GM23338 (cell line): Measurements from ENCODE around the gene LRP11. TPM values are rescaled to one million over a fixed set of nuclear protein-coding genes. Genes with fewer than 3 reads are reported as not detected.

Experiments used
- ATAC-seq: fragments of 200-7000 bp; cut with Tn5 transposase; 3 replicates; pipeline ENCODE4 v1.9.1; 2020
- DNase-seq: peaks from one replicate; pipeline ENCODE4 v3.0.0-alpha.2; 2015; ENCODE audit warnings: low spot score
- H2AFZ ChIP-seq: fragments of 200-600 bp; sonication (generic); 2 replicates; pipeline ENCODE4 v1.8.0; 2016; ENCODE audit warnings: antibody characterized with exemption, mild to moderate bottlenecking, moderate library complexity
- H3F3A ChIP-seq: fragments of 200-600 bp; sonication (generic); replicated peaks from 2 replicates; pipeline ENCODE4 v1.8.0; 2017; ENCODE audit warnings: antibody characterized with exemption, mixed run types, low read depth
- H3K27ac ChIP-seq: fragments of 200-600 bp; sonication (generic); 2 replicates; pipeline ENCODE4 v1.6.1; 2016; ENCODE audit warnings: low read depth
- H3K27me3 ChIP-seq: fragments of 200-600 bp; sonication (generic); 2 replicates; pipeline ENCODE4 v1.8.0; 2016; ENCODE audit warnings: mild to moderate bottlenecking, mixed run types, moderate library complexity; ENCODE audit not compliant: insufficient read depth
- H3K36me3 ChIP-seq: fragments of 200-600 bp; sonication (generic); 2 replicates; pipeline ENCODE4 v1.8.0; 2016; ENCODE audit warnings: mild to moderate bottlenecking; ENCODE audit not compliant: insufficient read depth
- H3K4me1 ChIP-seq: fragments of 200-600 bp; sonication (generic); 2 replicates; pipeline ENCODE4 v1.8.0; 2016; ENCODE audit warnings: mild to moderate bottlenecking, moderate library complexity; ENCODE audit not compliant: insufficient read depth
- H3K4me2 ChIP-seq: fragments of 200-600 bp; sonication (generic); 2 replicates; pipeline ENCODE4 v1.7.1; 2017; ENCODE audit warnings: mixed run types
- H3K4me3 ChIP-seq: fragments of 200-600 bp; sonication (generic); 2 replicates; pipeline ENCODE4 v1.6.1; 2016; ENCODE audit warnings: mixed run types
- H3K79me2 ChIP-seq: fragments of 200-600 bp; sonication (generic); replicated peaks from 2 replicates; pipeline ENCODE4 v1.8.0; 2017; ENCODE audit warnings: mild to moderate bottlenecking; ENCODE audit not compliant: insufficient read depth
- H3K9me2 ChIP-seq: fragments of 200-600 bp; sonication (generic); 2 replicates; pipeline ENCODE4 v1.8.0; 2017; ENCODE audit not compliant: insufficient read depth
- H4K20me1 ChIP-seq: fragments of 200-600 bp; sonication (generic); replicated peaks from 2 replicates; pipeline ENCODE4 v1.8.0; 2017; ENCODE audit warnings: mild to moderate bottlenecking; ENCODE audit not compliant: insufficient read depth
- H3K27ac Mint-ChIP-seq: 2 replicates; pipeline ENCODE4 v1.8.0; 2020; ENCODE audit warnings: inconsistent platforms, mild to moderate bottlenecking, moderate library complexity, mixed read lengths
- H3K27me3 Mint-ChIP-seq: 3 replicates; pipeline ENCODE4 v1.8.0; 2022; ENCODE audit warnings: low read depth, mild to moderate bottlenecking, moderate library complexity, mixed read lengths, inconsistent platforms; ENCODE audit not compliant: insufficient read depth, poor library complexity
- H3K36me3 Mint-ChIP-seq: 3 replicates; pipeline ENCODE4 v1.8.0; 2021; ENCODE audit warnings: low read depth, mild to moderate bottlenecking, inconsistent platforms, moderate library complexity, mixed read lengths
- H3K4me1 Mint-ChIP-seq: 3 replicates; pipeline ENCODE4 v1.8.0; 2020; ENCODE audit warnings: mild to moderate bottlenecking, inconsistent platforms, mixed read lengths
- H3K4me3 Mint-ChIP-seq: 3 replicates; pipeline ENCODE4 v1.8.0; 2021; ENCODE audit warnings: moderate library complexity, mild to moderate bottlenecking, inconsistent platforms, mixed read lengths
- H3K9me3 Mint-ChIP-seq: 3 replicates; pipeline ENCODE4 v1.8.0; 2020; ENCODE audit warnings: moderate library complexity, mild to moderate bottlenecking, inconsistent platforms, mixed read lengths
- CREB1 ChIP-seq: fragments of 250-450 bp; sonication (Bioruptor Pico); IDR thresholded peaks from 2 replicates; pipeline ENCODE4 v1.5.0; 2020; ENCODE audit warnings: low read depth, mild to moderate bottlenecking, moderate library complexity
- ETS1 ChIP-seq: IDR thresholded peaks from 2 replicates; pipeline ENCODE4 v1.6.1; 2016; ENCODE audit warnings: antibody characterized with exemption
- JUNB ChIP-seq: IDR thresholded peaks from one replicate; pipeline ENCODE4 v1.6.1; 2016; ENCODE audit warnings: antibody characterized with exemption; ENCODE audit not compliant: unreplicated experiment
- REST ChIP-seq: IDR thresholded peaks from one replicate; pipeline ENCODE4 v1.6.1; 2018; ENCODE audit warnings: antibody characterized with exemption; ENCODE audit not compliant: unreplicated experiment
- ZNF114 ChIP-seq: fragments of 250-450 bp; sonication (Bioruptor Pico); IDR thresholded peaks from 2 replicates; pipeline ENCODE4 v1.5.0; 2020; ENCODE audit warnings: mild to moderate bottlenecking, moderate library complexity
- ZNF331 ChIP-seq: fragments of 250-450 bp; sonication (Bioruptor Pico); IDR thresholded peaks from 2 replicates; pipeline ENCODE4 v1.5.0; 2020; ENCODE audit warnings: low read depth, mild to moderate bottlenecking, moderate library complexity
- ZNF462 ChIP-seq: fragments of 250-450 bp; sonication (Bioruptor Pico); IDR thresholded peaks from 2 replicates; pipeline ENCODE4 v1.5.0; 2020; ENCODE audit warnings: mild to moderate bottlenecking, moderate library complexity
- polyA plus RNA-seq: library from polyadenylated mRNA; unstranded; fragments of >200 nt; fragmentation: Nextera tagmentation; extraction: Ambion mirVana; gene quantifications from 2 replicates; pipeline ENCODE4 v1.2.1, GENCODE V29; 2016
- total RNA-seq: library from RNA; depleted of rRNA; stranded (reverse); fragments of >200 nt; shearing (Covaris generic); gene quantifications from 2 replicates; pipeline ENCODE4 v1.2.3, GENCODE V29; 2014
- TF ChIP-seq, protein P1 (sequence below), 2 experiments: fragments of 200-600 bp in 1 of 2; sonication (generic) in 1 of 2; conservative IDR thresholded peaks; 2 replicates each; pipeline versions ENCODE4 v1.5.1 to v1.6.1; 2016 to 2017; ENCODE audit warnings: antibody characterized with exemption in 2 of 2, low read depth in 2 of 2, mild to moderate bottlenecking in 2 of 2, moderate library complexity in 1 of 2

Gene LRP11
- total and polyA plus RNA-seq, 2 experiments from 2014 or later = 10.8 to 37.1 TPM

DNA sequence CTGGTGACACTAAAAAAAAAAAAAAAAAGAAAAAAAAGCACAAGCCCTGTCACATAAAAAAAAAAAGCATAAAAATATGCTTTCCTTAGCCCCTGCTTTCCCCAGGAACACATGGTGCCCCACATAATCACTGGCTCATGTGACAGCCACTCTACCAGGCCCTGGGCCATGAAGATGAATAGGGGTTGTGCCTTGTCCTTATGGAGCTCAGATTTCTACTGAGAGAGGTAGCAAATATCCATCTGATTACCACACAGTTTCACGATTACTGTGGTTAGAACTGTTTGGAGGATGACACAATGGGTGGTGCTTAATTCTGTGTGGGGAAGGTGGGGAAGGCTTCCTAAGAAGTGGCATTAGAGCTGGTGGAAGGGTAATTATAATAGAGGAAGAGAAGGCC lies 24.5 kb upstream of the LRP11 start (continued):
- TF ChIP-seq REST = no peak
- no peak for TF ChIP-seq ETS1
- TF ChIP-seq CREB1 (CRISPR knock-in tag) = no peak
- no peak for TF ChIP-seq JUNB
- TF ChIP-seq, protein P1, sequence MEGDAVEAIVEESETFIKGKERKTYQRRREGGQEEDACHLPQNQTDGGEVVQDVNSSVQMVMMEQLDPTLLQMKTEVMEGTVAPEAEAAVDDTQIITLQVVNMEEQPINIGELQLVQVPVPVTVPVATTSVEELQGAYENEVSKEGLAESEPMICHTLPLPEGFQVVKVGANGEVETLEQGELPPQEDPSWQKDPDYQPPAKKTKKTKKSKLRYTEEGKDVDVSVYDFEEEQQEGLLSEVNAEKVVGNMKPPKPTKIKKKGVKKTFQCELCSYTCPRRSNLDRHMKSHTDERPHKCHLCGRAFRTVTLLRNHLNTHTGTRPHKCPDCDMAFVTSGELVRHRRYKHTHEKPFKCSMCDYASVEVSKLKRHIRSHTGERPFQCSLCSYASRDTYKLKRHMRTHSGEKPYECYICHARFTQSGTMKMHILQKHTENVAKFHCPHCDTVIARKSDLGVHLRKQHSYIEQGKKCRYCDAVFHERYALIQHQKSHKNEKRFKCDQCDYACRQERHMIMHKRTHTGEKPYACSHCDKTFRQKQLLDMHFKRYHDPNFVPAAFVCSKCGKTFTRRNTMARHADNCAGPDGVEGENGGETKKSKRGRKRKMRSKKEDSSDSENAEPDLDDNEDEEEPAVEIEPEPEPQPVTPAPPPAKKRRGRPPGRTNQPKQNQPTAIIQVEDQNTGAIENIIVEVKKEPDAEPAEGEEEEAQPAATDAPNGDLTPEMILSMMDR (conservative IDR thresholded peaks at IDR 0.05; ENCODE audit: low read depth in 2 of 2) = no peak
- TF ChIP-seq ZNF114 = no peak

GRCh38 chr6:149888093-149888492 lies 23.9 kb upstream of the LRP11 start:
- H3K27me3 Mint-ChIP-seq = peaks cover 6% of the 10 kb centered on the region
- 0 out of 2 replicates have a peak, but pooled peaks cover 3% of the 10 kb centered on the region for H3K9me2 ChIP-seq
- no peaks in the 10 kb centered on the region for H3K36me3 ChIP-seq
- DNase-seq = no peak
- TF ChIP-seq ZNF331 (CRISPR knock-in tag) (no peak), ZNF114 (no peak), REST (no peak), CREB1 (CRISPR knock-in tag) (no peak), ZNF462 (no peak), JUNB (no peak)
- no peak overlapping the region for H3K27ac ChIP-seq
- no peaks in the 10 kb centered on the region for H3K9me3 Mint-ChIP-seq
- H3K36me3 Mint-ChIP-seq = no peaks in the 10 kb centered on the region
- ATAC-seq = no peak
- no peaks in the 10 kb centered on the region; the same call in 1 of the 2 replicates for H4K20me1 ChIP-seq
- H3F3A ChIP-seq = no peaks in the 10 kb centered on the region; the same call in 1 of the 2 replicates
- H3K4me3 ChIP-seq = no peak overlapping the region
- H3K4me2 ChIP-seq = no peak overlapping the region
- no peak overlapping the region for H3K27ac Mint-ChIP-seq
- no peaks in the 10 kb centered on the region for H3K4me1 ChIP-seq
- H2AFZ ChIP-seq = no peak overlapping the region
- no peaks in the 10 kb centered on the region for H3K27me3 ChIP-seq
- no peak overlapping the region for H3K4me3 Mint-ChIP-seq
- no peaks in the 10 kb centered on the region for H3K79me2 ChIP-seq
- H3K4me1 Mint-ChIP-seq = peaks cover 3% of the 10 kb centered on the region; the same call in 1 of the 3 replicates
